ENCODE data around the gene SNRPA.
A peak's percentile ranks its signal among the peaks of the same experiment; 100 is the strongest.

The SNRPA gene

GRCh38 chr19:40800997-40801377 is 50.0 kb downstream of the SNRPA start:
- no peak for FAIRE-seq
- TF ChIP-seq POLR2AphosphoS5 (IDR thresholded peaks at IDR 0.05; ENCODE audit: low read depth, low read length) (no peak), POLR2A (IDR thresholded peaks at IDR 0.05; ENCODE audit: low read depth, low read length) (no peak), TAF1 (IDR thresholded peaks at IDR 0.05; ENCODE audit: borderline replicate concordance, low read depth, low read length) (no peak)
- no peak for DNase-seq (ENCODE audit: insufficient read length)

- FAIRE-seq, result no peak
- TF ChIP-seq TAF1 (IDR thresholded peaks at IDR 0.05; ENCODE audit: borderline replicate concordance, low read depth, low read length), result no peak
- no peak for TF ChIP-seq POLR2AphosphoS5 (IDR thresholded peaks at IDR 0.05; ENCODE audit: low read depth, low read length)
- TF ChIP-seq POLR2A (IDR thresholded peaks at IDR 0.05; ENCODE audit: low read depth, low read length), result no peak
- DNase-seq (ENCODE audit: insufficient read length), result no peak
These were observed 50.7 kb downstream of the SNRPA start for GRCh38 chr19:40801426-40802299.

GRCh38 chr19:40802300-40803169 is 51.5 kb downstream of the SNRPA start:
- FAIRE-seq (no peak), DNase-seq (ENCODE audit: insufficient read length) (no peak)
- TF ChIP-seq POLR2AphosphoS5 (IDR thresholded peaks at IDR 0.05; ENCODE audit: low read depth, low read length), result no peak
- TF ChIP-seq TAF1 (IDR thresholded peaks at IDR 0.05; ENCODE audit: borderline replicate concordance, low read depth, low read length), result no peak
- TF ChIP-seq POLR2A (IDR thresholded peaks at IDR 0.05; ENCODE audit: low read depth, low read length), result no peak

- FAIRE-seq (peak; percentile 9), DNase-seq (ENCODE audit: insufficient read length) (no peak)
- TF ChIP-seq POLR2AphosphoS5 (IDR thresholded peaks at IDR 0.05; ENCODE audit: low read depth, low read length), result no peak
- TF ChIP-seq POLR2A (IDR thresholded peaks at IDR 0.05; ENCODE audit: low read depth, low read length), result no peak; the same call in 1 of the 2 replicates
- no peak for TF ChIP-seq TAF1 (IDR thresholded peaks at IDR 0.05; ENCODE audit: borderline replicate concordance, low read depth, low read length)
These were observed 52.3 kb downstream of the SNRPA start for GRCh38 chr19:40803170-40803856.

GRCh38 chr19:40803857-40804782 is 53.1 kb downstream of the SNRPA start:
- DNase-seq (ENCODE audit: insufficient read length) (no peak), FAIRE-seq (peak; percentile 90)
- TF ChIP-seq POLR2AphosphoS5 (IDR thresholded peaks at IDR 0.05; ENCODE audit: low read depth, low read length) (no peak; the same call in 1 of the 2 replicates), TAF1 (IDR thresholded peaks at IDR 0.05; ENCODE audit: borderline replicate concordance, low read depth, low read length) (no peak), POLR2A (IDR thresholded peaks at IDR 0.05; ENCODE audit: low read depth, low read length) (no peak)

GRCh38 chr19:40804783-40805242 is 53.8 kb downstream of the SNRPA start:
- TF ChIP-seq POLR2AphosphoS5 (IDR thresholded peaks at IDR 0.05; ENCODE audit: low read depth, low read length) (no peak), TAF1 (IDR thresholded peaks at IDR 0.05; ENCODE audit: borderline replicate concordance, low read depth, low read length) (no peak), POLR2A (IDR thresholded peaks at IDR 0.05; ENCODE audit: low read depth, low read length) (no peak)
- no peak for DNase-seq (ENCODE audit: insufficient read length)
- no peak for FAIRE-seq

GRCh38 chr19:40805258-40805868 is 54.4 kb downstream of the SNRPA start:
- no peak for FAIRE-seq
- no peak for DNase-seq (ENCODE audit: insufficient read length)
- TF ChIP-seq POLR2AphosphoS5 (IDR thresholded peaks at IDR 0.05; ENCODE audit: low read depth, low read length) (no peak), POLR2A (IDR thresholded peaks at IDR 0.05; ENCODE audit: low read depth, low read length) (no peak), TAF1 (IDR thresholded peaks at IDR 0.05; ENCODE audit: borderline replicate concordance, low read depth, low read length) (no peak)

GRCh38 chr19:40806423-40807146 is 55.6 kb downstream of the SNRPA start:
- no peak for TF ChIP-seq POLR2AphosphoS5 (IDR thresholded peaks at IDR 0.05; ENCODE audit: low read depth, low read length)
- TF ChIP-seq POLR2A (IDR thresholded peaks at IDR 0.05; ENCODE audit: low read depth, low read length), result 0 out of 2 replicates have a peak, but pooled peaks have one; percentile 17
- peak; percentile 67 for FAIRE-seq
- peak; percentile 88 for DNase-seq (ENCODE audit: insufficient read length)
